Measurements from ENCODE around the gene PRDM5.

Gene PRDM5

GRCh38 chr4:120877021-120877420, 45.5 kb downstream of the PRDM5 start:
- in situ Hi-C loops (cut with HindIII; ENCODE audit: low sequenced_read_pairs), result no loop called here
- H3K4me3 ChIP-seq (ENCODE audit: low read depth, low read length), result no peak overlapping the region
- no peak for DNase-seq (ENCODE audit: low read depth)
- no peak for TF ChIP-seq CTCF (IDR thresholded peaks at IDR 0.05; ENCODE audit: low read depth, low read length, missing control alignments)

- in situ Hi-C loops (cut with HindIII; ENCODE audit: low sequenced_read_pairs), result no loop called here
- TF ChIP-seq CTCF (IDR thresholded peaks at IDR 0.05; ENCODE audit: low read depth, low read length, missing control alignments), result no peak
- no peak overlapping the region for H3K4me3 ChIP-seq (ENCODE audit: low read depth, low read length)
- DNase-seq (ENCODE audit: low read depth), result no peak
Measured at GRCh38 chr4:120874792-120875774, 47.4 kb downstream of the PRDM5 start.

GRCh38 chr4:120873554-120873953, 49.0 kb downstream of the PRDM5 start:
- no peak for TF ChIP-seq CTCF (IDR thresholded peaks at IDR 0.05; ENCODE audit: low read depth, low read length, missing control alignments)
- in situ Hi-C loops (cut with HindIII; ENCODE audit: low sequenced_read_pairs), result no loop called here
- H3K4me3 ChIP-seq (ENCODE audit: low read depth, low read length), result no peak overlapping the region
- no peak for DNase-seq (ENCODE audit: low read depth)

- in situ Hi-C loops (cut with HindIII; ENCODE audit: low sequenced_read_pairs), result no loop called here
- no peak for TF ChIP-seq CTCF (IDR thresholded peaks at IDR 0.05; ENCODE audit: low read depth, low read length, missing control alignments)
- DNase-seq (ENCODE audit: low read depth), result no peak
- no peak overlapping the region for H3K4me3 ChIP-seq (ENCODE audit: low read depth, low read length)
Measured at GRCh38 chr4:120871173-120871572, 51.4 kb downstream of the PRDM5 start.

GRCh38 chr4:120870279-120870673, 52.2 kb downstream of the PRDM5 start:
- in situ Hi-C loops (cut with HindIII; ENCODE audit: low sequenced_read_pairs), result no loop called here
- no peak for DNase-seq (ENCODE audit: low read depth)
- H3K4me3 ChIP-seq (ENCODE audit: low read depth, low read length), result no peak overlapping the region

More at GRCh38 chr4:120870279-120870673, 52.2 kb downstream of the PRDM5 start:
- TF ChIP-seq CTCF (IDR thresholded peaks at IDR 0.05; ENCODE audit: low read depth, low read length, missing control alignments), result peak; percentile 5

All from astrocyte of the cerebellum (primary cell).